Measurements from ENCODE around the gene VEGFB.

DNA sequence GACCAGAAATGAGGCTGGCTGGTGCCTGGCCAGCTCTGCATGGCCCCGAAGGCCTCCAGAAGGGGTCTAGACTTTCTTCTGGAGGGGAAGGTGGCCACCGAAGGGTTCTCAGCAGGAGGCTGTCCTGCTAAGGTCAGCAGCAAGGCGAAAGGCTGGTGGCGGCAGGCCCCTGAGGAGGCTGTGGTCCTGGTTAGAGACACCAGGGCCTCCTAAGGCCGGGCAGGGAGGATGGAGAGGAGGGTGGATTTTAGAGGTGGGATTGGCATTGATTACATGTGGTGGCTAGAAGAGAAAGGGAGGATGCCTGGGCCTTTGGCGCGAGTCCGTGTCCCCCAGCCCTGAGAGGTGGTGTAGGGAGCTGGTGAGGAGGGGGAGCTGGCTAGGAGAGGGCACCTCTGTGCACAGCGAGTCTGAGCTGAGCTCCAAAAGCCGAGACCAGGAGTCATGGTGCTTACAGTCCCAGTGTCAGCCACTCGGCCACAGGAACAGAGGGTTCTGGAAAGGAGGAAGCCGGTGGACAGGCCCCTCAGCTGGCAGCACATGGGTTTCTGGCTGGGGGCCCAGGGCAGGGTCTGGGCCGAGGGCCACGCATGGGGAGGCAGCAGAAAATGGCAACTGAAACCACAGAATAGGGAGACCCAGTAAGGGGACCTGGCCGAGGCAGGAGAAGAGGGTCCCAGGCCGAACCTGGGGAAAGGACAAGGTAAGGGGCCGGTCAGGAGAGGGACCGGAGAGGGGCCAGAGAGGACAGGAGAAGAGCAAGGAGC is 25.4 kb upstream of the VEGFB start:
- TF ChIP-seq POLR2A (IDR thresholded peaks at IDR 0.05) (no peak), CTCF (IDR thresholded peaks at IDR 0.05) (no peak)
